ENCODE data around the gene SAMD4A.

GRCh38 chr14:54603362-54603761, 36.4 kb downstream of the SAMD4A start:
- TF ChIP-seq POLR2AphosphoS5 (IDR thresholded peaks at IDR 0.05; ENCODE audit: borderline replicate concordance, low read depth, low read length), result no peak
- no peak for TF ChIP-seq EZH2 (IDR thresholded peaks at IDR 0.05)
